K562 (cell line): ENCODE measurements around the gene DUSP23. TPM values are rescaled to one million over a fixed set of nuclear protein-coding genes. Genes with fewer than 3 reads are reported as not detected.

Source experiments
- ARNT ChIP-seq, 2 experiments: fragments of 450-650 bp; IDR thresholded peaks; 2 replicates each; pipeline ENCODE4 v1.6.1; 2016; ENCODE audit warnings: mild to moderate bottlenecking in 1 of 2
- CC2D1A ChIP-seq: fragments of 450-650 bp; IDR thresholded peaks from 2 replicates; pipeline ENCODE4 v1.6.1; 2017; ENCODE audit warnings: mild to moderate bottlenecking
- RB1 ChIP-seq: fragments of 450-650 bp; IDR thresholded peaks from 2 replicates; pipeline ENCODE4 v1.6.1; 2017; ENCODE audit warnings: low read depth, mild to moderate bottlenecking
- REST ChIP-seq, 2 experiments: fragments of 450-650 bp; formaldehyde crosslinking in 1 of 2; IDR thresholded peaks; 2 replicates each; pipeline versions ENCODE4 v1.4.0 to v1.6.1; 2014 to 2020; ENCODE audit warnings: mild to moderate bottlenecking in 2 of 2, borderline replicate concordance in 1 of 2, low read depth in 1 of 2
- ZFX ChIP-seq: sonication (generic); formaldehyde crosslinking; IDR thresholded peaks from 2 replicates; pipeline ENCODE4 v1.8.0; 2022; ENCODE audit warnings: mild to moderate bottlenecking, missing genetic modification reagents, moderate library complexity
- ZNF217 ChIP-seq: sonication (generic); formaldehyde crosslinking; IDR thresholded peaks from 2 replicates; pipeline ENCODE4 v1.8.0; 2022; ENCODE audit warnings: mild to moderate bottlenecking, missing genetic modification reagents
- ZNF263 ChIP-seq: sonication (generic); formaldehyde crosslinking; IDR thresholded peaks from 2 replicates; pipeline ENCODE4 v1.8.0; 2022; ENCODE audit warnings: mild to moderate bottlenecking, missing genetic modification reagents, borderline replicate concordance
- ZNF407 ChIP-seq: fragments of 450-650 bp; IDR thresholded peaks from 2 replicates; pipeline ENCODE4 v1.6.1; 2016; ENCODE audit warnings: low read depth
- polyA plus RNA-seq, 8 experiments: library from polyadenylated mRNA; depleted of rRNA in 4 of 8; stranded (reverse) in 5 of 8; unstranded in 3 of 8; fragments of >200 nt; fragmentation: Nextera tagmentation in 2 of 8; fragmentation: Illumina TruSeq in 1 of 8; extraction: Ambion mirVana in 2 of 8; extraction: Trizol in 1 of 8; gene quantifications; 2 replicates each; pipeline versions ENCODE4 v1.2.1 to v1.2.3, GENCODE V29; 2011 to 2014; ENCODE audit warnings: inconsistent platforms in 1 of 8, missing spikeins in 1 of 8
- total RNA-seq, 7 experiments: library from RNA; depleted of rRNA in 6 of 7; stranded (reverse); fragments of >200 nt in 6 of 7; fragmentation: Illumina TruSeq in 2 of 7; extraction: Trizol in 2 of 7; gene quantifications; 2 replicates each; pipeline versions ENCODE4 v1.2.1 to v1.2.3, GENCODE V29; 2011 to 2021; ENCODE audit warnings: low replicate concordance in 1 of 7
- TF ChIP-seq, protein P1 (sequence below): fragments of 450-650 bp; formaldehyde crosslinking; IDR thresholded peaks from 2 replicates; pipeline ENCODE4 v1.4.0; 2020; ENCODE audit warnings: mild to moderate bottlenecking, moderate library complexity

The DUSP23 gene
- total and polyA plus RNA-seq, 9 of the 15 experiments (the other 6 are each of a cell fraction or from before 2014, with no cell fraction given): 1.0 to 34.8 (median 13.7) TPM

DNA sequence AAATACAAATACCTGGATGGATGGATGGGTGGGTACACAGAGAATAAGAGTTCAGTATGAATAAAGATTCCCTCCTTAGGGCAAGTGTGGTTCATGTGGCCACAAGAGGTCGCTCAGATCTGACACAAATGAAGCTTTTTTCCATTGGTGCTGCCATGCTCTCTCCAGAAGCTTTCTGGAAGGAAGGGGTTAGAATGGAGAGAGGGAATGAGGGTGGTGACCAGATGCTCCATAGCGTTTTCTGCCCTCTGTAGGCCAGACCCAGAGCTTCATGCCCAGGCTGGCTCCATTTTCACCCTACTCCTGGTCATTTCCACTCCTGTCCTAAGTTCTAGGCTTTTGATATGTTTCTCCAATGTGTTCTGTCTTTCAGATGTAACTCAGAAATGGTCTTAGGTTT lies 18.1 kb downstream of the DUSP23 start (continued):
- peak; percentile 82 for TF ChIP-seq REST (IDR thresholded peaks at IDR 0.05; ENCODE audit: borderline replicate concordance)
- no peak for TF ChIP-seq REST (CRISPR knock-in tag; IDR thresholded peaks at IDR 0.05; ENCODE audit: low read depth)
- TF ChIP-seq, protein P1, sequence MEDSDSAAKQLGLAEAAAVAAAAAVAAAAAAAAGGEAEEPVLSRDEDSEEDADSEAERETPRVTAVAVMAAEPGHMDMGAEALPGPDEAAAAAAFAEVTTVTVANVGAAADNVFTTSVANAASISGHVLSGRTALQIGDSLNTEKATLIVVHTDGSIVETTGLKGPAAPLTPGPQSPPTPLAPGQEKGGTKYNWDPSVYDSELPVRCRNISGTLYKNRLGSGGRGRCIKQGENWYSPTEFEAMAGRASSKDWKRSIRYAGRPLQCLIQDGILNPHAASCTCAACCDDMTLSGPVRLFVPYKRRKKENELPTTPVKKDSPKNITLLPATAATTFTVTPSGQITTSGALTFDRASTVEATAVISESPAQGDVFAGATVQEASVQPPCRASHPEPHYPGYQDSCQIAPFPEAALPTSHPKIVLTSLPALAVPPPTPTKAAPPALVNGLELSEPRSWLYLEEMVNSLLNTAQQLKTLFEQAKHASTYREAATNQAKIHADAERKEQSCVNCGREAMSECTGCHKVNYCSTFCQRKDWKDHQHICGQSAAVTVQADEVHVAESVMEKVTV (CRISPR knock-in tag): peak; percentile 63
- TF ChIP-seq ZNF263 (CRISPR knock-in tag): no peak
- TF ChIP-seq ZNF407: no peak
- TF ChIP-seq ARNT (IDR thresholded peaks at IDR 0.05): 0 out of 4 replicates have a peak, but pooled peaks of 1 of the 2 experiments have one; percentile 38
- TF ChIP-seq CC2D1A: 0 out of 2 replicates have a peak, but pooled peaks have one; percentile 24
- TF ChIP-seq ZFX (CRISPR knock-in tag): no peak
- no peak for TF ChIP-seq ZNF217 (CRISPR knock-in tag)
- peak; percentile 39; the same call in 1 of the 2 replicates for TF ChIP-seq RB1
